Stimulated activated CD8-positive, alpha-beta memory T cell treated with anti-CD3 and anti-CD28 coated beads, Interleukin-15, amount 100 ng/mL, for 48 hours (primary cell): ENCODE results near the gene SLC24A3.

Experiments
- DNase-seq, 2 donors: peaks; one replicate each; pipeline ENCODE4 v3.0.0-alpha.2; 2020; ENCODE audit warnings: low read depth in 2 of 2

Gene SLC24A3

GRCh38 chr20:19457611-19458010 lies 245.2 kb downstream of the SLC24A3 start:
- no peak for DNase-seq

DNA sequence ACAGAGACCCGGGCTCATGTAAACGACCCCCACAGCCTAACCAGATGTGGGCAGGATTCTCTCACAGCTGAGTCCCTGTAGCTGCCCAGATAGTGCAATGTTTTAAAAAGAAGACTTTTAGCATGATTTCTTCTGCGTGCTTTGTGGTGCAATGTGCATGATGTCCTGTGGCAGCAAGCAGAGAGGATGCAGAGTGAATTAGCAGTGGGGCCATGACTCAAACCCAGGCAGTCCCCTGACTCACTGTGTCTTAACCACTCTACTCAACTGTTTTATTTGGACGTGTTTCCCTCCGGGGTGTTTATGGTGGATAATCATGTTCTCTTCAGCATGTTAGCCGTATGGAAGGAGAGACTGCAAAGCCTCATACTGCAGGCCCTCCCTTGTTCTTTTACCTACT lies 247.9 kb downstream of the SLC24A3 start:
- no peak for DNase-seq

- DNase-seq, result no peak
Observed at GRCh38 chr20:19462491-19462890, 250.0 kb downstream of the SLC24A3 start.

GRCh38 chr20:19463597-19463996 lies 251.2 kb downstream of the SLC24A3 start:
- DNase-seq, result no peak

DNA sequence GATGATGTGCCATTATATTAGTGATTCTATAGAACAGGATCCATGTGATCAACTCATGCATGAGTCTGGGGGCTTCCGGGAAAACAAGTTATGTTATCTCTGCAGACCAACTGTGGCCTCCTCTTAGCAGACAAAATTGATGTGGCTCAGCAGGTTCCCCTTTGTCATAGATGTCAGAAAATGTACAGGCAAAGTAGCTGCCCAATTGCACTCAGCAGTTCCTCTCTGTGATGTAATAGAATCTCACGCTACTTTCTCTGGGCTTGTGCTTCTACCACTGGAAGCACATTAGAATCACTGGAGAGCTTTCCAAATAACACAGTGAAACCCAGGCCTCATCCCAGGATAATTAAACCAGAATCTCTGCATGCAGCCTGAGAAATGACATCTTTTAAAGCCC lies 253.1 kb downstream of the SLC24A3 start:
- DNase-seq, result no peak

GRCh38 chr20:19466206-19466928 lies 253.9 kb downstream of the SLC24A3 start:
- DNase-seq, result no peak

DNA sequence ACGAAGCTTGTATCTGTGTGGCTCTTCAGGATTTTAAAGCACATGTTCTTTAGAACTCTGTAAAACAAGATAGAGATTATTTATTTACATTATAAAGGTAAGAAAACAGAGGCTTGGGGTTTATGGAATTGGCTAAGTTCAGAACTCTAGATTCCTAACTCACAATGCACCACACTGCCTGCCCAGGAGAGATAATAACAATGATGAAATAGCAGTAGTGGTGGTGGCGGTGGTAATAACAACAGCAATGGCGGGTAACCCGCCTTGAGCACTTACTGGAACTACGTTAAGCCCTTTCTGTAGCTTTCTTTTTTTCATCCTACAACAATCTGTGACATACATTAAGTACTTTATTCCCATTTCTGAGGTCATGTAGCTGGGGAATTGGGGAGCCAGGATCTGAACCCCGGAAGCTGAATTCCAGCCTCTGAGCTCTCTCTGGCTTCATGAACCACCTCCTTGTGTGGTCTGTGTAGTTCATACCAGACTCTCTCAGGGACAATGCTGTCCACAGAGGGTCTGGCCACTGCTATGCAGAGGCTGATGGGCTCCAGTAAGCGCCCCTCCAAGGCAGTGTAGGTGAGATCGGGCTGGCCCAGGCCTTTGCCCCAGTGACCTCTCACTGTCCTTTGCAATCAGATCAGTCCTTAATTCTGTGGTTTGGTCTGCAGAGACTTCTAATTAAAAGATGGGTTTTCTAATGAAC lies 260.9 kb downstream of the SLC24A3 start:
- DNase-seq, result no peak

DNA sequence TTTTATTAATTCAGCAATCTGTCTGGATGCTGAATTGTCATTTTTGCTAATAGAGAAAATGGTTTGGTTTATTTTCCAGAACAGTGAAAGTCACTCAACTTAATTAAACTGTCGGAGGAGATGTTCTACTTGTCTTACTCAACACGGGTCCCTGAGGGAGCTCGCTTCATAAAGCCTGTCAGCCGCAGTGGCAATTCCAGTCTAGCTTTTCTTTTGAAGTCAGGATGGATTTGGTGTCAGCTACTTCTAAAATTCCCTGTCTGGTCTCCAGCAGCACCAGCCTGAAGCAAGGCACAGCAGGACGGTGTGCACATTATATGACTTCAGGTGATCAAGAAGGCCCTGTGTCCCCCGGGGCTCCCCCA lies 261.5 kb downstream of the SLC24A3 start:
- no peak for DNase-seq

GRCh38 chr20:19478320-19478895 lies 266.0 kb downstream of the SLC24A3 start:
- no peak for DNase-seq

DNA sequence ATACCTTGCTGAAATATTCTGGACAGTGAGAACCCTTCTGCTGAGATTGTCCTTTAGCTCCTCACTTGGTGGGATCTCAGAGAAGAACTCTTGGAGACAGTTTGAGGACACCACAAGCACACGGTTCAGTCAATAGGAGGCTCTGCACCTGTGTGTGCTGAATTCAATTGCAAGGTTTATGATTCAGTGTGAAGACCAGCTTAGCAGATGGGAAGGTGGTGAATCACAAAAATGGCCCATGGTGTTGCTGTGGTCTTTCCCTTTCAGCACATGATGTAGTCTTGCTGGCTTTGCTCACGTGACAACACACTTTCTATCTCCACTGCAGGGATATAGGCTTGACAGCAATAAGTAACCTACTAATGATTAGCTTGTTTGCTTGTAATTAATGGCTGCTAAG lies 270.3 kb downstream of the SLC24A3 start:
- no peak for DNase-seq

DNA sequence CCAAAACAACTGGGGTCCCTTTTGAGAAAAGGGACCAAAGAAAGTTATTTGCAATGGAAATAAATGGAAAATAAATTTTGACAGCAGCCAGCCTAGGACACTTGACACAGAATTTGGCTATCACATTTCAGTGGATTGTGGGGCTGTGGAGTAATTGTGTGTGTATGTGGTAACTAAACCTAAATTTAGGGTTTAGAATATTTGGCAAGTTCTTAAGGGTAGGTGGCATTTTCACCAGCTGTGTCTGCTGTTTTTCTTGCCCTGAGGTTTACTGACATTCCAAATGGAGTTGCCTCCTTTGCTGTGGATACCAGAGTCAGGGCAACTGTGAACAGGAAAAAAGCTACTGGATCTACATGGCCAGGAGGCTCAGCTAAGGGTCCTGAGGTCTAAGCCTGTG lies 270.9 kb downstream of the SLC24A3 start:
- no peak for DNase-seq

DNA sequence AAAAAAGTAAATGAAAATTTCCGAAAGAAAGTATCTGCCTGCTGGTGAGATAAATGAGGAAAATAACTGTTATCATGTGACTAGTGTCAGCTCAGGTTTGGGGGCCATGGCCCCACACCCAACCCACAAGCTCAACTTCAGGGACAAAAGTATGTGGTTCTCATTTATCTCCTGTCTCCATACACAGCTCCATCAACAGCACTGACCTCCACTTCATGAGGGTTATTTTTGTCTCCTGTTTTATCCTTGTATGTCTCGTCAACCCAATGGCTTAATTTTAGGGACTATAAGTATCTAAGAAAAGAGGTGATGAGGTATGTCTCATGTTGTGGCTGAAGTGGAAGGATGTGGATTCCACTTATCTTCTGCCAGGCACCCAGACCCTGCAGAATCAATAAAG lies 274.0 kb downstream of the SLC24A3 start:
- DNase-seq, result no peak

- no peak for DNase-seq
Observed at GRCh38 chr20:19487420-19487819, 275.0 kb downstream of the SLC24A3 start.

DNA sequence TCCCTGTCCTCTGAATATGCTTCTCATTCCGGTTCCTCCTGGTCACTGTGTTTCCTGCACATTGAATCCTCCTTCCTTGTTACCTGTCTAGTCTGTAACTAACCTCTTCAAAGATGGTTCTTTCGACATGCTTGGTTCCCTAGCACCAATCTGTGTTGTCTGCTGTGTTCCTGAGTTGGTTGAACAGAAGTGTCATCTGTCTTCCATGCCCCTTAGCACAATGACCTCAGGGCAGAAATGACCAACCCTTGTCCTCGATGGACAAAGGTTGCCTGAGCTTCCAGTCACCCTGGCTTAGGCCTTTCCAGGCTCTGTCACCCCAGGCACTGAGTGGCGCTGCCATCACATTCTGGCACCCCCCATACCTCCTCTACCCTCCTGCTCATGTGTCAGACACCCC lies 278.8 kb downstream of the SLC24A3 start:
- DNase-seq, result no peak

DNA sequence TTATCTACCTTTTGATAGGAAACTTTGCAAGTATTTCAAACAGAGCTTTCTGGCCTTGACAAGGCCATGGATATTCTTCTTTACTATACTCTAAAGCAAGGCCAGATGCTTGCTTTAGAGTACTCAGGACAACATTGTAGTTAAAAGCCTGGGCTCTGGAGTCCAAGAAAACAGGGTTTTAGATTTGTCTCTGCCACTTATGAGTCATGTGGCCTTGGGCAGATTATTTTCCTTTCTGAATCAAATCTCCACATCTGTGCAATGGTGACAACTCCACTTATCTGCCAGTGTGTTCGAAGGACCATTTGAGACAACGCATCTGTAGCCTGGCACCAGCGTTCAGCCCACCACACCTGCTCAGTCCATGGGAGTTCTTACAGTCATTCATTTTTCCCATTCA lies 279.7 kb downstream of the SLC24A3 start:
- DNase-seq, result no peak

- no peak for DNase-seq
Observed at GRCh38 chr20:19492687-19493336, 280.4 kb downstream of the SLC24A3 start.

DNA sequence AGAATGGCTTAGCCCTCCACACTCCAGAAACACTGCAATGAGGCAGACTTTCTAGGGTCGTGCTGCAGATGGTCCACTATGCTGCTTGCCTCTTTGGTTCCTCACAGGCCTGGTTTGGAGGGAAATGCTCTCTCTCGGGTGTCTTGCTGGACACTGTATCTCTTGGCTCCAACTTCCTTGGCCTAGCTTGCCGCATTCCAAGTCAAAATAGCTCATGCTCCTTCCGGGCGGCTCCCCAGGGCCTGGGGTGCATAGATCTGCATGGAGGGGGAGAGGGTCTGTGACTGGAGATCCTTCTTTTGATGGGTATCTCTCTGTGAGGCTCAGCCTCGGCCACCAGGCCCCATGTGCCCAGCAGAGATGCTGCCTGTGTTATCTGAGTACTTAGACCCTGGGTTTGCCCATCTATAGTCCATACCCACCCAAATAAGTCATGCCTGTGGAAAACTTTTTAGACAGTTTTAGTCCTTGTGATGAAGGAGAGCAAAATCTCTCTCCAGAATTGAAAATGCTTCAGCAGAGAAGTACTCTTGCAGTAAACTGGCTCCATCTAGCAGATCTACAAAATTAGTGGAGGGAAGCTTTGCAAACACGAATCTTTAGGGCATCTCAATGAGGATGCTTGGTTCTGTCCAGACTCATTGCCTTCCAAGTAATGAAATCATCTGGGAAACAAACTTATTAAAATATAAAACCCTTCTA lies 281.5 kb downstream of the SLC24A3 start:
- no peak for DNase-seq

DNA sequence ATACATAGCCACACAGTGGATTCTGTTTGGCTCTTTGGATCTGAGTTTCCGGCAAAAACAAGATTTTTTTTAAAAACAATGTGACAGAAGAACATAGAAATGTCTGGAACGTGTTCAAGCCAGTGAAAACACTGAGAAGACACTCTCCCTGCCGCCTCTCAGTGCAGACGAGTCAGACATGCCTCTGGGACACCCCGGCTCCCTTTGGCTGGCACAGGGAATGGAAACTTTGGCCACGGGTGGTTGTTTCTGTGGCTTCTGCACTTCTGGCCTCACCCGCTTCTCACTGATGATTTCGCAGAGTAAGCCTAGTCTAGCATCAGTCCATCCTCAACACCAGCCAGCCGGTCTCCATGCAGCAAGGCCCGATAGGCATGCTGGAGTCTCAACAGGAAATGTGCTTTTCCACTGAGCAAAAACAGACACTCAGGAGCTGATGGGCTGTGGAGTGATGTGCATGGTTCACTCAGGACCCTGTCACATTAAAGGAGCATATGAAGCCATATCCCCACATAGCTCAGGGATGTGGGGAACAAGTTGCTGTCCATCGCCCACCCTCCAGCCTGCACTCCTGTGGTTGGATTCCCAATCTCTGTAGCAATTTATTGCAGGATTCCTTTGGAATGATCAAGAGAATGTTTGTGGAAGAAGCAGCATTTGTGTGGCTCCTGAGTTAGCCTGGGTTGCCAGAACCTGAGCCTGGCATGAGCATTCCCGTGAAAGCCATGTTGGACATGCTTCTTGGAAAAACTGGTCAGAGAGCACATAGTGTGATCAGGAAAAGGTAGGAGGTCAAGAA lies 283.7 kb downstream of the SLC24A3 start:
- no peak for DNase-seq

- DNase-seq, result no peak
Observed at GRCh38 chr20:19497064-19497463, 284.6 kb downstream of the SLC24A3 start.

- DNase-seq, result no peak
Observed at GRCh38 chr20:19498756-19499155, 286.3 kb downstream of the SLC24A3 start.

DNA sequence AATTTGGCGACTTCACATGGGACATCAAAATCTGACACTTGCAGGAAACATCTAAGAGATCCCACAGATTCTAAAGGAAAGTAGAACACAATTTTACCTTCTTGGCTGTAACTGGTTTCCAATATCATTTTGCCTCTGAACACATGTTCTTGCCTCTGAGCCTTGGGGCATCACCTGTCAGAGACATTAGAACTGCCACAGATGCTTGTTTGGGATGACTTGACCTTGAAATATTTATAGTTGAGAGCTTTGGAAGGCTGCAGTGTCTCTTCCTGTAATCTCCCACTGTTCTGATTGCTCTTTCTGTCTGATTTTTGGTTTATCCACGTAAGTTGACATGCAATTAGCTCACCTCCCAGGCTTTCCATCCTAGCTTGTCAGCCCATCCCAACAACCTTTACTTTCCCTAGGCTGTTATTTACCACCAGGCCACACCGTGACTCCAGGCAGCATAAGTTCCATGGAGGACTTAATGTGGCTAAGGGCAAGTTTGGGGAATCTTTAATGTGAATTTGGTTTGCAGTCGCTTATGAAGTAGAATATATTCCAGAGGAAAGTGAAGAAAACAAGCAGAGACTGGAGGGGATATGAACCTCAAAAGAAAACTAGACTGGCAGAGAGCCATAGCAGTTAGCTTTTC lies 289.2 kb downstream of the SLC24A3 start:
- DNase-seq, result no peak
